Measurements from ENCODE around the gene ATF7. TPM values are rescaled to one million over a fixed set of nuclear protein-coding genes. Genes with fewer than 3 reads are reported as not detected.

Gene ATF7
- total and polyA plus RNA-seq, 2 donors (not counting 1 experiment from before 2014, with no cell fraction given) = 11.4 to 24.7 TPM

DNA sequence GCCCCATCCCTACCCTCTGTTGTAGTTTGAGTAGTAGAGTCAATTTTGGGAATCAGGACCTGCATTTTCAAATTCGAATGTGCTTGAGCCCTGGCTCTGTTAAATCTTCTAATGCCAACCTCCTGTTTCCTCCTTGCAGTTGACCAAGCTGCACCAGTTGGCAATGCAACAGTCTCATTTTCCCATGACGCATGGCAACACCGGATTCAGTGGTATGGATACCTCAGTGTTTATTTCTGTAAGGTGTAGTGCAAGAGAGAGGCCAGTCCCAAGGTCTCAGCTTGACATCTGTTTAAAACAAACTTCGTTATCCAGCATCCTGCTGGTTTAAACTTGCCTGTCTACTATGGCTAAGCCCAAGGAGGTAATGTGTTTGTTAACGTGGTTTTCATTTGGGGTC is 159.1 kb downstream of the ATF7 start:
- no peak overlapping the region for H3K4me2 ChIP-seq (ENCODE audit: extremely low read depth, insufficient read depth, low read length)
- TF ChIP-seq, protein P1, sequence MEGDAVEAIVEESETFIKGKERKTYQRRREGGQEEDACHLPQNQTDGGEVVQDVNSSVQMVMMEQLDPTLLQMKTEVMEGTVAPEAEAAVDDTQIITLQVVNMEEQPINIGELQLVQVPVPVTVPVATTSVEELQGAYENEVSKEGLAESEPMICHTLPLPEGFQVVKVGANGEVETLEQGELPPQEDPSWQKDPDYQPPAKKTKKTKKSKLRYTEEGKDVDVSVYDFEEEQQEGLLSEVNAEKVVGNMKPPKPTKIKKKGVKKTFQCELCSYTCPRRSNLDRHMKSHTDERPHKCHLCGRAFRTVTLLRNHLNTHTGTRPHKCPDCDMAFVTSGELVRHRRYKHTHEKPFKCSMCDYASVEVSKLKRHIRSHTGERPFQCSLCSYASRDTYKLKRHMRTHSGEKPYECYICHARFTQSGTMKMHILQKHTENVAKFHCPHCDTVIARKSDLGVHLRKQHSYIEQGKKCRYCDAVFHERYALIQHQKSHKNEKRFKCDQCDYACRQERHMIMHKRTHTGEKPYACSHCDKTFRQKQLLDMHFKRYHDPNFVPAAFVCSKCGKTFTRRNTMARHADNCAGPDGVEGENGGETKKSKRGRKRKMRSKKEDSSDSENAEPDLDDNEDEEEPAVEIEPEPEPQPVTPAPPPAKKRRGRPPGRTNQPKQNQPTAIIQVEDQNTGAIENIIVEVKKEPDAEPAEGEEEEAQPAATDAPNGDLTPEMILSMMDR (conservative IDR thresholded peaks at IDR 0.05 in 1 of 2, IDR thresholded peaks at IDR 0.05 in 1 of 2; ENCODE audit: low read depth in 1 of 2, low read length in 2 of 2) = no peak
- TF ChIP-seq EZH2 (IDR thresholded peaks at IDR 0.05; ENCODE audit: low read length, missing control alignments) = no peak
- H3K4me3 ChIP-seq (replicated peaks in 1 of 4; ENCODE audit: control extremely low read depth in 1 of 4, insufficient read depth in 1 of 4, low read depth in 3 of 4, low read length in 4 of 4) = no peak overlapping the region
- peaks cover 40% of the 10 kb centered on the region for H3K36me3 ChIP-seq (ENCODE audit: control insufficient read depth, insufficient read depth, low read length)
- no peaks in the 10 kb centered on the region for H3K27me3 ChIP-seq (ENCODE audit: control insufficient read depth, insufficient read depth, low read length)
- H2AFZ ChIP-seq (ENCODE audit: low read length) = no peak overlapping the region
- H3K79me2 ChIP-seq (ENCODE audit: control insufficient read depth, insufficient read depth, low read length) = peaks cover 72% of the 10 kb centered on the region
- H3K4me1 ChIP-seq (ENCODE audit: control insufficient read depth, extremely low read depth, insufficient read depth, low read length) = no peaks in the 10 kb centered on the region
- H4K20me1 ChIP-seq (ENCODE audit: control insufficient read depth, extremely low read depth, insufficient read depth, low read length) = no peaks in the 10 kb centered on the region
- H3K9ac ChIP-seq (ENCODE audit: insufficient read depth, low read length) = no peak overlapping the region
- DNase-seq (ENCODE audit: low read depth in 2 of 2) = no peak
- H3K9me3 ChIP-seq (ENCODE audit: control insufficient read depth, insufficient read depth, low read depth, low read length) = no peaks in the 10 kb centered on the region
- no peak overlapping the region for H3K27ac ChIP-seq (ENCODE audit: insufficient read depth, low read length)

DNA sequence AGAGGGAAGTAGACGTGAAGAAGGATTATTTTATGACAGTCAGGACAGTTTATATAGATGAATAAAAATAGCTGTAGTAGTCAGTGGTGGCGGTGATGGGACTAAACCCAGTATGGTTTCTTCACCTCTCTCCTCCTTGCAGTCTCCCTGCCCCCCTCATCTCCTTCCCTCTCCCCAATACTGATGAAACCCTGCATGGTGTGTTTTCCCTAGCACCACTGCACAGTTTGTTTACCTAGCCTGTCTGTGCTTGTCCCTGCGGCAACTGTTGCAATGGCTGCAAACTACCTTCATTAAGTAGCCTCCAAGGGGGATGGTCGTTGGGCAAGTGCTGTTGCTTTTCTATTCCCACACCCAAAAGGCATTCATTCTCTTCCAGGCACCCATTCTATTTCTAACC is 159.5 kb downstream of the ATF7 start:
- H3K79me2 ChIP-seq (ENCODE audit: control insufficient read depth, insufficient read depth, low read length) = peaks cover 72% of the 10 kb centered on the region
- H3K4me3 ChIP-seq (replicated peaks in 1 of 4; ENCODE audit: control extremely low read depth in 1 of 4, insufficient read depth in 1 of 4, low read depth in 3 of 4, low read length in 4 of 4) = no peak overlapping the region
- no peaks in the 10 kb centered on the region for H3K27me3 ChIP-seq (ENCODE audit: control insufficient read depth, insufficient read depth, low read length)
- H4K20me1 ChIP-seq (ENCODE audit: control insufficient read depth, extremely low read depth, insufficient read depth, low read length) = no peaks in the 10 kb centered on the region
- no peaks in the 10 kb centered on the region for H3K4me1 ChIP-seq (ENCODE audit: control insufficient read depth, extremely low read depth, insufficient read depth, low read length)
- no peak for TF ChIP-seq EZH2 (IDR thresholded peaks at IDR 0.05; ENCODE audit: low read length, missing control alignments)
- TF ChIP-seq, protein P1 (conservative IDR thresholded peaks at IDR 0.05 in 1 of 2, IDR thresholded peaks at IDR 0.05 in 1 of 2; ENCODE audit: low read depth in 1 of 2, low read length in 2 of 2) = no peak
- no peak overlapping the region for H3K4me2 ChIP-seq (ENCODE audit: extremely low read depth, insufficient read depth, low read length)
- no peak for DNase-seq (ENCODE audit: low read depth in 2 of 2)
- H3K9ac ChIP-seq (ENCODE audit: insufficient read depth, low read length) = no peak overlapping the region
- peaks cover 37% of the 10 kb centered on the region for H3K36me3 ChIP-seq (ENCODE audit: control insufficient read depth, insufficient read depth, low read length)
- no peaks in the 10 kb centered on the region for H3K9me3 ChIP-seq (ENCODE audit: control insufficient read depth, insufficient read depth, low read depth, low read length)
- no peak overlapping the region for H2AFZ ChIP-seq (ENCODE audit: low read length)
- no peak overlapping the region for H3K27ac ChIP-seq (ENCODE audit: insufficient read depth, low read length)

DNA sequence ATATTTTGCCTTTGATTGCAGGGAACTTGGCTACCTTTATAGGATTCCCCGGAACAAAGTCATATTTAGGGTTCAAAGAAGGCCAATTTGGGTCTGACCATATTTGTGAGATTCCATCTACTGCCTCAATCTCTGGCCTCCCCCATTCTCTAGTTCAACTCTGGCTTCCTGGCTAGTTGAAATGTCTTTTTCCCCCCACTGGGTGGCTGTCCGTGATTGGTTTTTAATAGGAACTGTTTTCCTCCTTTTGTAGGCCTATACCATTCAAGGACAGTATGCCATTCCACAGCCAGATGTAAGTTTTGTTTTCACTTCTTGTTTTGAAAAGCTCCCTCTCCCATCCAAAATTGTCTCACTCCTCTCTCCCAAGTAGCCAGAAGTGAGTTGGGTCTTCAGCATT is 160.5 kb downstream of the ATF7 start:
- no peaks in the 10 kb centered on the region for H4K20me1 ChIP-seq (ENCODE audit: control insufficient read depth, extremely low read depth, insufficient read depth, low read length)
- H3K4me2 ChIP-seq (ENCODE audit: extremely low read depth, insufficient read depth, low read length) = no peak overlapping the region
- no peak for DNase-seq (ENCODE audit: low read depth in 2 of 2)
- peaks cover 2% of the 10 kb centered on the region for H3K4me1 ChIP-seq (ENCODE audit: control insufficient read depth, extremely low read depth, insufficient read depth, low read length)
- H3K9ac ChIP-seq (ENCODE audit: insufficient read depth, low read length) = no peak overlapping the region
- H3K36me3 ChIP-seq (ENCODE audit: control insufficient read depth, insufficient read depth, low read length) = peaks cover 42% of the 10 kb centered on the region
- H3K27ac ChIP-seq (ENCODE audit: insufficient read depth, low read length) = peak overlapping the region; percentile 5
- TF ChIP-seq, protein P1 (conservative IDR thresholded peaks at IDR 0.05 in 1 of 2, IDR thresholded peaks at IDR 0.05 in 1 of 2; ENCODE audit: low read depth in 1 of 2, low read length in 2 of 2) = peak in 1 of 2 donors; percentile 9
- TF ChIP-seq EZH2 (IDR thresholded peaks at IDR 0.05; ENCODE audit: low read length, missing control alignments) = no peak
- H2AFZ ChIP-seq (ENCODE audit: low read length) = no peak overlapping the region
- no peaks in the 10 kb centered on the region for H3K9me3 ChIP-seq (ENCODE audit: control insufficient read depth, insufficient read depth, low read depth, low read length)
- no peak overlapping the region for H3K4me3 ChIP-seq (replicated peaks in 1 of 4; ENCODE audit: control extremely low read depth in 1 of 4, insufficient read depth in 1 of 4, low read depth in 3 of 4, low read length in 4 of 4)
- H3K27me3 ChIP-seq (ENCODE audit: control insufficient read depth, insufficient read depth, low read length) = no peaks in the 10 kb centered on the region
- H3K79me2 ChIP-seq (ENCODE audit: control insufficient read depth, insufficient read depth, low read length) = peaks cover 77% of the 10 kb centered on the region
